ENCODE measurements around the gene GULP1.
"Not testable (repeated sequence)": the region's sequence is repeated elsewhere in the genome, so short reads cannot be mapped to it uniquely, and the experiment has no call there.

Gene GULP1

GRCh38 chr2:188466078-188466477 is 174.4 kb downstream of the GULP1 start:
- DNase-seq, result not testable (repeated sequence)

GRCh38 chr2:188466761-188467160 is 175.1 kb downstream of the GULP1 start:
- DNase-seq, result no peak

DNA sequence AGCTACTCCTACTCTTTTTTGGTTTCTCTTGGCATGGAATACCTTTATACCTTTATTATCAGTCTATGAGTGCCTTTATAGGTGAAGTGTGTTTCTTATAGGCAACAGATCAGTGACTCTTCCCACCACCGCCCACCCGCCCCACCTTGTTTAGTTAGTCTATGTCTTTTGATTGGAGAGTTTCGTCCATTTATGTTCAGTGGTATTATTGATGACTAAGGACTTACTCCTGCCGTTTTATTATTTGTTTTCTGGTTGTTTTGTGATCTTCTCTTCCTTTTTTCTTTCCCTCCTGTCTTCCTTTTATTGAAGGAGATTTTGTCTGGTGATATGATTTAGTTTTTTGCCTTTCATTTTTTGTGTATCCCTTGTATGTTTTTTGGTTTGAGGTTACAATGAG is 179.5 kb downstream of the GULP1 start:
- DNase-seq, result no peak

- no peak for DNase-seq
These were observed 181.6 kb downstream of the GULP1 start for GRCh38 chr2:188473306-188473705.

DNA sequence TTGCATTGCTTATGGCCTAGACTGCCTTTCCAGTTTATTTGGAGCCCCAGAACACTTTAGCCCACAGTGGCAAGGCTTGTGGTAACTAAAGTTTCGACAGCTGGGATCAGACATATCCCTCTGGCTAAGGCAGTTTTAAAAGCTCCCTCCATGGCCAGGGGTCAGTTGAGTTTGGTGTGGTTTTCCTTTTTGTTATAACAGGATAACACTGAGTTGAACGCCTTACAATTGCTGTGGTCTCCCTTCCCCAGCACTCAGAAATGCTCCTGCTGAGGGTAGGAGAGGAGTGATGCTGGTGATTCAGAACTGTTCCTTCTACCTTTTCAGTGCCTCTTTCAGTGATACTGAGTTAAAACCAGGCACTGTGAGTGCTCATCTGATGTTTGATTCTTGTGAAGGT is 182.6 kb downstream of the GULP1 start:
- DNase-seq, result no peak

DNA sequence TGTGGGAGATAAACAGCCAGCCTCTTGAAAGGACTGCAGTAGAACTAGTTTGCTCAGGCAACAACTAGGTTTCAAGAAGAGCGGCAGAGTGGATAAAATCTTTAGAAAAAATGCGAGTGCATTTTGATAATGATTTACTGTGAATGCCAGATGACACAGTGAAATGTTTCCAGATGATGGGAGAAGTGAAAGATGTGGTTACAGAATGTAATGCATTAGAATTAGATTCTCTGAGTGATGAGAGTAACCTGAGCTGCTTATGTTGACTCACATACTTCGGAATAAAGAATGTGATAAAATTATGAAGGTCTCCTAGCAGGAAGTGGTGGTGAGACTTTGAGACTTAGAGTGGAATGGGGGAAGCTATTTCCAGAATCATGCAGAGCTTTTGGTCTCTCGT is 184.3 kb downstream of the GULP1 start:
- no peak for DNase-seq

- no peak for DNase-seq
These were observed 186.0 kb downstream of the GULP1 start for GRCh38 chr2:188477564-188478103.

- no peak for DNase-seq
These were observed 187.1 kb downstream of the GULP1 start for GRCh38 chr2:188478724-188479123.

DNA sequence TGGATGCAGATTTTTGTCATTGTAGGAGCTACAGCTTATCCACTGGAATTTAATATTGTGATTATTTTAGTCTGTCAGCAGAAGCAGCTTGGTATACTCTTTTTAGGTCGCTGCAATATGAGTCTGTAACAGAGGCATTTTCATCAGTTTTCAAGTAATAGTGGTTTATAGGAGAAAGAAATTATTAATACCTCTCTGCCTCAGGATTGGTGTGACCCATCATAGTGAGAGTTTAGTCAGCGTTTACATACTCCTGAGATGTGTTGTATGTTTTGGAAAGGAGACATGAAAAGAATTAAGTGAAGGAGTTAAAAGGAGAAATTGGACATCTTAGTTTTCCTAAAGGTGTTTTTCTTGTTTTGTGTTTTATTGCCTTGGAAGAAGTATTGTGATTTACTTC is 189.8 kb downstream of the GULP1 start:
- DNase-seq, result no peak

- no peak for DNase-seq
These were observed 193.8 kb downstream of the GULP1 start for GRCh38 chr2:188485496-188485895.

- DNase-seq, result no peak
These were observed 201.1 kb downstream of the GULP1 start for GRCh38 chr2:188492751-188493150.

GRCh38 chr2:188494906-188495305 is 203.2 kb downstream of the GULP1 start:
- DNase-seq, result no peak

GRCh38 chr2:188495969-188496431 is 204.3 kb downstream of the GULP1 start:
- DNase-seq, result no peak

- DNase-seq, result no peak
These were observed 206.1 kb downstream of the GULP1 start for GRCh38 chr2:188497726-188498125.

GRCh38 chr2:188503975-188504374 is 212.3 kb downstream of the GULP1 start:
- no peak for DNase-seq

DNA sequence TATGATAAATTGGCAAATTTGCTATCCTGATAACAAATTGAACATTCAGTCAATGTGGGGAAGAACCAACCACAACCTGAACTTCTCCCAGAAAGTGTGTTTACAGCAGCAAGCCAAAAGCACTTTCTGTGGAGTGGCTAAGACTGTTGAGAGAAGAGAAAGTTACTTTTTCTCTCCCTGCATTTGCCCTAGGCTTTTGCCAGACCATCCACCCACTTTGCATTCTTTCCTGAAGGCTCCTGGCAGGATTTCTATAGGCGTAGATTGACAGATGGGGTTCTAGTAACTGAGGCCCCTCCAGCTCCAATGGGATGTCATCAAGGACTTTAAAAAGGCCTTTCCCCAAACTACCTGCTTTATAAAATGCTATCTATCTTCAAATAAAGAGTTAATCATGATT is 215.2 kb downstream of the GULP1 start:
- DNase-seq, result no peak

DNA sequence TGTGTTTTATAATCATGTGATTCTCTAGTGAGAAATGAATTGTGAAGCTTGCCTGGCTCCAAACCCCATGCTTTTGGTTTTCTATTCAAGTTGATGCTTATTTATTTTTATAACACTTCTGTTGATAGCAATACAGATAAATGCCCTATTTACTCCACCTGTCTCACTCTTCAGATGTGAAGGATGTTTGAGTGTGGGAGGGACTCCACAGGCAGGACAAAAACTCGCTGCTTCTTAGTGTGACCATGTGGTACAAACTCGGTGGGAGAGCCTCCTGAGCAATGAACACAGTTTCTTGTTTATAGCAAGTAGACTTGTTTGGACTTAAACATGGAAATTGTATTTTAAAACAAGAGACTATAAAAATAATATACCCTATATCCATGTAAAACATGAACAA is 219.7 kb downstream of the GULP1 start:
- DNase-seq, result no peak

GRCh38 chr2:188512456-188512855 is 220.8 kb downstream of the GULP1 start:
- DNase-seq, result peak in 1 of 56 donors; percentile 13

DNA sequence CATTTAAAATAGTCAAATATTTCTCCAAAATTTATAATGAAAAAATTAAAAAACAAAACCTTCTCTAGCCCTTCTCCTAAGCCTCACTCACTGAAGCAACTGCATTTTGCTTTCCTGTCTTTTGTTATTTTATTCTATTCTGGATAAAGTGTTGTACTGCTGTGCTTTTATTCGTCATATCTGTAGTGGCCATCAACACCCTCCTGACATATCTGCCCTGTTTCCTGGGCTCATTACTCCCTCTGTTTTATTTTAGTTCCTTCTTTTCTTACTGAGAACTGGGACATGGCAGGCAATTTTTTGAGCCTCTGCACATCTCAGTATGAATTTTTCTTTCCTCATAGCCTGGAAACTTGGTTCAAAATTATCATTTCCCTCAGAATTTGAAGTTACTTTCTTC is 224.2 kb downstream of the GULP1 start:
- no peak for DNase-seq

DNA sequence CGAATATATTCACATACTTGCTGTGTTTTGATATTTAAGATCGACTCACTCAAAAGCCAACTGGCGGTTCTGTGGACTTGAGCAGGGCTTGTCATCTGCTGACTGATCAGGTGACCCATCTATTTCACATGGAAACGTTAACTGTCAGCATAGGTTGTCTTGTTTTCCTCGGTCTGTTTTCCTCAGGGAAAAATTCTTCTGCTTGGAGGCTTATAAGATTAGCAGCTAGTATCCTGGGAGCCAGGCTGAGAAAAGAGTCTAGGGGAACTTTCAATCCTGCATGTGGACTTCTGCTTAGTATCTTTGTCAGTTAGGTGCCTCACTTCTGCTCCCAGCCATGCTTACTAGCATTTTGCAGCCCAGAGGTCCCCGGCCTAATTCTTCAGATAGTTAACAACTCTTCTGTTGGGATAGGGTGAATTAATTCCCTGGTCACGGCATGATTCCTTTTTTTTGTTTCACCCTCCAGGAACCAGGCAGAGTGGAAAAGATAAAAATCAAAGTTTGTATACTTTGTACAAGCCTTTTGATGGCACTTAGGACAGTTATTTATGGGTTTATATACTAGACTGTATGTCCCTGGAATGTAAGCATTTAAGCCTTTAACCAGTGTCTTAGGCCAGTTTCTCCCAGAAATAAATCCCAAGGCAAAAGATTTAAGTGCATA is 226.0 kb downstream of the GULP1 start:
- no peak for DNase-seq

GRCh38 chr2:188518381-188518780 is 226.7 kb downstream of the GULP1 start:
- no peak for DNase-seq

DNA sequence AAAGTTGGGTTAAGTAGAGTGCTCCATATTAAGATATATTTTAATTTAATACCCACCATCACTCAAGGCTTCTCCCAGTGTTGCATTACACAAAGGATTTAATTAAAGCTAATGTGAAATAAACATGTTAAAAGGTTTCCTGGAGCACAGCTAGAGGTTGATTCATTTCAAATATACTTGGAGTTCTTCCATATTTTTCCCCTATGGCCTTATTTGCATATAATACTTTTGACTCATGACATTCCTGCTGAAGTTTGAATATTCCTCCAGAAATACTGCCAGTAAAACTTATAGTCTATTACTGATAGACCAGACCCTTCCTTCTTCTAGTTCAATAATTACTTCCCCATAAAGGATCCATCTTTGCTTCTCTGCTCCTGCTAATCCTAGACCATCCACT is 227.5 kb downstream of the GULP1 start:
- no peak for DNase-seq

DNA sequence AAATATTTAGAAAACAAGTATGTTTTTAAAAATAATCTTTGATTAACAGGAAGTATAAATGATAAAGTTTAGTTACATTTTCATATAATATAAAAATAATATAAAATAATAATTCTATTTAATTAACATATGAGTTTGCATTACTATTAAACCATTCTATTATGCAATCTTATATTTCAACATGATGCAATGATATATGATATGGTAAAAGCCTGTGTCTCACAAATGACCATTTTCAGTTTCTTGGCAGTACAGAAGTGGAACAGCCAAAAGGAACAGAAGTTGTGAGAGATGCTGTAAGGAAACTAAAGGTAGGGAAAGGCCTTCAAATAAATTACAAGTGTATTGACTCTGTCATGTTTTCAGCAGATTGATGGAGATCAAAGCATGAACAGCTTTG is 230.8 kb downstream of the GULP1 start:
- DNase-seq, result no peak

- DNase-seq, result no peak
These were observed 232.2 kb downstream of the GULP1 start for GRCh38 chr2:188523919-188524318.
